ENCODE data around the gene FIGN.

Gene FIGN

DNA sequence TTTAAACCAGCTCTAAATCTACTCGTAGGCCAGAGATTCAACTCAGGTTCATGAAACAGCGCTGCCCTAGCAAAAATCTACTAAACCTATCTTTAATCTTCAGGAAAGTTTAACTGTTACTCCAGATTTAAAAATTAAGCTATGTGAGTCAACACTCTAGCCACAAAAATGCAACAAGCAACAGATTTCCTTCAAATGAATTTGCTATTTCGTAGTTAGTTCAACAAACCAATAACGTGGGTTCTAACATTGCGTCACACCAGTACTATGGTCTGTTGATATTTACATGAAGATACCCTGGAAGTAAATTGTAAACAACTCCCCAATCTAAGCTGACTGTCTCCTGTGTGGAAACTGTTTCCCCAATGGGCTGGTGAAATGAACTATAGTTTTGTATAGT lies 71.2 kb downstream of the FIGN start:
- no peak for DNase-seq (ENCODE audit: low read depth in 3 of 3)

DNA sequence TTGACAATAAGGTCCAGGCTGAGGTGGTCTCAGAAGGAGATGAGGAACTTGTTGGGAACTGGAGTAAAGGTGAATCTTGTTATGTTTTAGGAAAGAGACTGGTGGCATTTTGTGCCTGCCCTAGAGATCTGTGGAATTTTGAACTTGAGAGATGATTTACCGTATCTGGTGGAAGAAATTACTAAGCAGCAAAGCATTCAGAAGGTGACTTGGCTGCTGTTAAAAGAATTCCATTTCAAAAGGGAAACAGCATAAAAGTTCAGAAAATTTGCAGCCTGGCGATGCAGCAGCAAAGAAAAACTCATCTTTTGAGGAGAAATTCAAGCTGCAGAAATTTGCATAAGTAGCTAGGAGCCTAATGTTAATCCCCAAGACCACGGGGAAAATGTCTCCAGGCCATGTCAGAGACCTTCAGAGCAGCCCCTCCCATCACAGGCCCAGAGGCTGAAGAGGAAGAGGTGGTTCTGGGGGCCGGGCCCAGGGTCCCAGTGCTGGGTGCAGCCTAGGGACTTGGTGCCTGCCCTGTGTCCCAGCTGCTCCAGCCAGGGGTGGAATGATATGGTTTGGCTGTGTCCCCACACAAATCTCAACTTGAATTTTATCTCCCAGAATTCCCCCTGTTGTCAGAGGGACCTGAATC lies 73.5 kb downstream of the FIGN start:
- DNase-seq (ENCODE audit: low read depth in 3 of 3), result no peak

DNA sequence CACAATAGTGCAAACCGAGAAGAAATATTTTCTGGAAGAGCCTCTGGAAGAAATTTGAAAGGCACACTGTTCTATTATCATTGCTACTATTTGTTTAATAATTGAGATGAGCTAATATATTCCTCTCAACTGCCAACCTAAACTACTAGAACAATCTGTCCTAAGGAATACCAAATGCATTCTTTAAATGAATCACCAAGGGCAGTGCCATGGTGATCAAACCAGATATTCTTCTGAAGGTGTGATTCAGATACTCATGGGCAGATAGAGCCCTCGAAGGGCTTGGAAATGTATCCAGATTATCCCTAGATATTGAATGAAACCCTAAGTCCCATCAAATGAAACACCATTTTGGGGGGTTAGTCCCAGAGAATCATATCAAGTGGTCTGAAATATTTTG lies 76.6 kb downstream of the FIGN start:
- no peak for DNase-seq (ENCODE audit: low read depth in 3 of 3)

DNA sequence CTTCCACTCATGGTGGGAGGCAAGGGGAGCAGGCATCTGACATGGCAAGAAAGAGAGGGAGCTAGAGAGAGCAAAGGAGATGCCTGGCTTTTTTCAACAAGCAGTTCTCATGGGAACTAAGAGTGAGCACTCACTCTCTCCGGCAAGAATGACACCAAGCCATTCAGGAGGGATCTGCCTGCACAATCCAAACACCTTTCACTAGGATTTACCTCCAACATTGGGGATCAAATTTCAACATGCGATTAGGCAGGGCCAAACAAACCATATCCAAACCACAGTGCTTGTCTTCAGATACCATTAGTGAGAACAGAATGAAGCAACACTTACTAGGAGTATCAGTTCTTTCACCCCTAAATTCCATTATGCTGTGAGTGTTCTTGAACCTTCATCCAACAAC lies 77.3 kb downstream of the FIGN start:
- no peak for DNase-seq (ENCODE audit: low read depth in 3 of 3)

DNA sequence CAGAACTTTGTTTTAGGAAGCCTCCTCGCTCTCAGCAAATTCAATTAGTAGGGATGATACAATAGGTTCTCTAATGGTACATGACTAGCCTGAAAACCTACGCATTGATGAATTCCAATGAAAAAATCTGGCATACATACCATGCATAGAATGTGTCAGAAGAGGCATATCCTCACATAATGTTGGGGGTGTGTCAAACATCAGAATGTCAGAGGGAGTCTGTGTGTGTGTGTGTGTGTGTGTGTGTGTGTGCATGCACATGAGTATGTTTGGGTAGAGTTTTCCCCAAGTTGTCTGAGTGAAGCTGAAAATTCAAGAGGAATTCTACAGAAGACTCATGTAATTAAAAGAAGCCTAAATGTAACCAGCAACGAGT lies 78.5 kb downstream of the FIGN start:
- DNase-seq (ENCODE audit: low read depth in 3 of 3), result no peak

DNA sequence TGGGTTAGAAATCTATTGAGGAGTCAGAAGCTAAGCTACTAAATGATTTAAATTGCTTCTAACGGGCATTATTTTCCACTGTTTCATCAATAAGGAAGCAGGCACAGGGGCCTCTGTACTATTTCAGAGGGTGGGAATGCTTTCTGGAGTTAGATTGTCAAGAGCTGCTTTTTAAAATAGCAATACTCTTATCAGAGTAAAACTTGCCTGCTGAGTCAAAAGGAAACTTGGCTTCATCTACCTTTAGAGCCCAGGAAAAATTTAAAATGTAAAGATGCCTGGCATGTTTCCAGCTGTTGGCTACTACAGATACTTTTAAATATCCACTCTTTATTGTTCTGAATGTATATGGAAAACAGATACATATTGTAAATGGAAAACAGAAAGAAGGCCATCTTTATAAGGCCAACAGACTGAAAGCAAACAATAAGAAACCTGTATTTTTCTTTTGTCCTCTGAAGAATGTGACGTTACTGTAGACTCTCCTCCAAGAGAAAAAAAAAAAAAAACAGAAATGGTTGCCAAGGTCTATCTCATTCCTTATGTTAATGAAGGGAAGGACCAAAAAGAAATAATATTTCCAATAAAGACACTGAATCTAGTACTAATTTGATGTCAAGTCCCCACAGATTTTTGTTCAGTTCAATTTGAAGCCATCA lies 79.1 kb downstream of the FIGN start:
- no peak for DNase-seq (ENCODE audit: low read depth in 3 of 3)

DNA sequence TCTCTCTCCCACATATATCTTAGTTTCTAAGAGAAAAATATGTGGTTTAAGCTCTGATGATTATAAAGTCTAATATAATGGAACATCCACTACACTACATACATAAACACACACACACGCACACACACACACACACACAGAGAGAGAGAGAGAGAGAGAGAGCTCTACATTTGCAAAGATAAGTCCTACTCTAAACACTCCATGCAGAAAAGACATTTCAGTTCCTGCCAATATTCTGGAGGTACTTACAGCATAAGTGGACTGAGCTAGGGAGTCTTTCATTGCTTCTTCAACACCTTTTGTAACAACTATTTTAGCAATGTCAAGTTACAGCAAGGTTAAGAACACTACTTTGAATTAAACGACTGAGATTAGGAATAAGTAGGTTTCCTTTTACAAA lies 80.1 kb downstream of the FIGN start:
- DNase-seq (ENCODE audit: low read depth in 3 of 3), result no peak

DNA sequence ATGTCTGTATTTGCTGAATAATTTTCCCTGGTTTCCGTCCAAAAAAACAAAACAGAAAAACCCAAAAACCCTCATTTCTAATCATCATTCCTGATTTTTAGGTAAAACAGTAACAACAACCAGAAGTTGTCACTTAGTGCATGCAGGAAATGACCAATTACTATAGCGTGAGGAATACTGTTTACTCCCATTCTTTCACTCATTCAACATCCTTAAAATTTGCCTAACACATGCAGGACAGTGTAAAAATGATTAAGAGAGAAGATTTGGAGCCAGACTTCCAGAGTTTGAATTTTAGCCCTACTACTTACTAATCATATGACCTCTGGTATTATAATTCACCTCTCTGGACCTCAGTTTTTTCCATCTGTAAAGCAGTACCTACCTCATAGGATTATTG lies 83.1 kb downstream of the FIGN start:
- no peak for DNase-seq (ENCODE audit: low read depth in 3 of 3)

DNA sequence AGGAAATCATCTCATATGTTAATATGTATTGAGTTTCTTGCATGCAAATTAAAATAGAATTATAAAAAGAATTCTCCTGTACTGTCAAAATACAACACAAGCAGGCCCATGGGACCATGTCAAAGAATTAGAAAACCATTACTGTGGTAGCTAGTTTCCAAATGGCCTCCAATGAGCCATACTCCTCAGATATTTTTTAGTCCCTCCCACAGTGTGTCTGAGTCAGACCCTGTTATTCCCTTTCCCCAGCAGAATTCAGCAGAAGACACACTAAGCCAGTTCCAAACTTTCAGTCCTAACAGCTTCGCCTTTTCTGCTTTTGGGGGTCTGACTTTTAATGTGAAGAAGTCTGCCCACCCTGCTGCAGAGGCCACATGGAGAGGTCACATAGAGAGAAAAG lies 86.7 kb downstream of the FIGN start:
- no peak for DNase-seq (ENCODE audit: low read depth in 3 of 3)

DNA sequence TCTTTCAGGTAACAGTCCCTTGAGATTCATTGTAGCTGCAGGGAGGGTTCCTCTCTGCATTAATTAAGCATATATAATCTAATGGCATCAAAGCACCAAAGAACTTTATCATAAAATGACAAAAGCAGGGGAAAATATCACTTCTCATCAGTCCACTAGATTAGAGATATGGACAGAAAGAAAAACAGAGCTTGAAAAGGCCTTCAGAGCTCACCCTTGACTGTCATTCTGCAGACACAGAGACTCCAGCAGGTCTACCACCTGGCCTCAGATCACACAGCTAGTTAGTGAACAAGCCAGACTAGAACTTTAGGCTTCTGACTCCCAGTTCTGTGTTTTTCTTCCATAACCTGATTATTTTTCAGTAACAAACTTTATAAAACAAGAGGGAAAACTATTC lies 88.5 kb downstream of the FIGN start:
- DNase-seq (ENCODE audit: low read depth in 3 of 3), result no peak

DNA sequence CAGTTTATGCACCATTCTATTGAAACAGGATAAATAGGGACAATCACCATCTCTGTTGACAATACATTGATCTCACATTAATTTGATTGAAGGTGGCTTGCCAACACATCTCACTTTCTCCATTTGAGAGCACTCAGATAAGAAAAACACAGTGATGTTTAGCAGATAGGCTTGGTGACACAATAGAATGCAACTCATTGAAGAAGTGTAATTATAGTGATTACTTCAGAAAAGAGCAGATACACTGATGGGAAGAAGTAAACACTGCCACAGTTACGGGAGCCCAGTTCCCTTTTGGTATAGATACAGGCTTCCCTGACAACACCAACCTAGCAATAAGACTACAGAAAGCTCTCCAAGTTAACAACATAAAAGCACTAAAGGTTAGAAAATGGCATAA lies 89.1 kb downstream of the FIGN start:
- DNase-seq (ENCODE audit: low read depth in 3 of 3), result no peak

DNA sequence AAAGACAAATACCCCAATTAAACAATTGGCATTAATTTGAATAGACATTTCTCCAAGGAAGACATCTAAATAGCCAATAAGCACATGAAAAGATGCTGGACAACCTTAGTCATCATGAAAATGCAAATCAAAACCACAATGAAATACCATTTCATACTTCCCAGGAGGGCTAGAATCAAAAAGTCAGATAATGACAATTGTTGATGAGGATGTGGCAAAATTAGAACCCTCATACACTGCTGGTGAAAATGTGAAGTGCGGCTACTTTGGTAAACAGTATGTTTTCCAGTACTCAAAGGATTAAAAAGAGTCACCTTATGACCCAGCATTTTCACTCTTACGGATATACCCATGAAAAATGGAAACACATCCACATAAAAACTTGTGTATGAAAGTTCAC lies 91.6 kb downstream of the FIGN start:
- DNase-seq (ENCODE audit: low read depth in 3 of 3), result no peak

DNA sequence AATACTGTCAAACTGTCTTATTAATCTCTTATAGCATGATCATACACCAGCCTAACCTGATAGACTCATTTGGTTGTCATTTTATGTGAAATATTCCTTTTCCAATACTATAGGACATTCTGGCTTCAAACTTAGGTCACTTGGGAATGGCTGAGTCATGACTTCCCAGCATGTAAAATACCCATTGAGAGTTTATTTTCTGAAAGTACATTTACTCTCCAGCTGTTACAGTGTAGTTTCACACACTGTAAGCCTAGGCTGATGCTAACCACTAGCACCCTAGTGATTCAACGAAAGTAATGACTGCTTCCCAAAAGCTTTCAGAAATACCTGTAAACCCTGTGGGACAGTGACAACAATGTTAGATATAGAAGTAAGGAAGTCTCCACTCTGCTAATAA lies 93.8 kb downstream of the FIGN start:
- DNase-seq (ENCODE audit: low read depth in 3 of 3), result no peak

DNA sequence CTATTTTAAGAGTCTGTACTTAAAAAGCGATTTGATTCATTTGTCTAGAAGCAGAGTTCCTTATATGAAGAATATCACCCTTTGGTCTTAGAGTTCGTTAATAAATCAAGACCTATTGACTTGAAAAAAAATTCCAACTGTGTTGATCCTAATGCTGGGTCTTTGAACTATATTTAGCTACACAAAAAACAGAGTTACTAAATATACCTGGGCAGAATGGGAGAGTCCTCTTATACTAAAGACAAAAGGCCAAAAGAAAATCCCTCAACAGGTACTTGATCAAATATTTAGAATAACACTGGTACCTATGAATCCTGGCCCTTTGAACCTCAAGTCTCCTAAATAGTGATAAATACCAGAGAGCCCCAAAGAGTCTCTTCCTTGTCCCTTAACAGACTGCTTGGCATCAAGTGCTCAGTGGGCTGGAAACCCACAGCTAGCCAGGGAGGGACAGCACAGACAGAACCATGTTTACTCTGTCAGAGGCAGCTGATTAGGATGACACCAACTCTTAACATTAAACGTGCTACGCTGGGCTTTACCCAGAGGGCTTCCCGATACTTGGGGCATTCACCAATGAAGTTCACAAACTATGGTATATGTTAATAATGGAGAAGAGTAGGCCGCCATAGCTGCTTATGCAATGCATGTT lies 95.1 kb downstream of the FIGN start:
- no peak for DNase-seq (ENCODE audit: low read depth in 3 of 3)

DNA sequence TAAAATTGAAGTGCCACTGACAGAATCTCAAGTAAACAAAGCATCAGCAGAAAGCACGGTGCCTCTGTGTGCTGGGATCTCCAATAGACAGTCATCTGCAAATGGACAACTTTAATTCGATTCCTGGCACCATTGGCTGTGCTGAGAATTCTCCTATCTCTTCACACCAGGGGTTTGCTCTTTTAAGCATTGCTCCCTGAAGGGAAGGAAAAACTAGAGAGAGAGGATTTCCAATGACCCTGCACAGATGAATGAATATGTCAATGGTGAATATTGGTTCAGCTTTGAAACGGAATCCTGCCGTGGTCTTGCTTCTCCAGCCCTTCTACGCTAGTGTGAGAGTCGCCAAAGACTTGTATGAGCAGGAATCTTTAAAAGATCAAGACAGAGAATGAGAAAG lies 97.9 kb downstream of the FIGN start:
- no peak for DNase-seq (ENCODE audit: low read depth in 3 of 3)

DNA sequence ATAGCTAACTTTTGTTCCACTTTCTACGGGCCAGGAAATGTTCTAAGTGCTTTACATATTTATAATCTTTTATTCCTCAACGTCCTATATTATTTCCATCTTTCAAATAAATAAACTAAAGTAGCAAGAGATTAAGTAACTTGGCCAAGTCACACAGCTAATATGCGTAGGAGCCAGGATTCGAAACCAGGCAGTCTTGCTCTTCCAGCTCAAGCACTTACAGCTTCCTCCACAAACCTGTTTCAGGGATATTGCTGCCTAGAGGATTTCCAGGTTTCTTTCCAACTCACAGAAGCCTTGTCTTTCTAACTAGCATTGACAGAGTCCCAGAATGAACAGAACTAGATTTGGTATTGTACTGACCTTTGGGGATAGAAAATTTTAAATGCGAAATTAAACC lies 102.5 kb downstream of the FIGN start:
- no peak for DNase-seq (ENCODE audit: low read depth in 3 of 3)

DNA sequence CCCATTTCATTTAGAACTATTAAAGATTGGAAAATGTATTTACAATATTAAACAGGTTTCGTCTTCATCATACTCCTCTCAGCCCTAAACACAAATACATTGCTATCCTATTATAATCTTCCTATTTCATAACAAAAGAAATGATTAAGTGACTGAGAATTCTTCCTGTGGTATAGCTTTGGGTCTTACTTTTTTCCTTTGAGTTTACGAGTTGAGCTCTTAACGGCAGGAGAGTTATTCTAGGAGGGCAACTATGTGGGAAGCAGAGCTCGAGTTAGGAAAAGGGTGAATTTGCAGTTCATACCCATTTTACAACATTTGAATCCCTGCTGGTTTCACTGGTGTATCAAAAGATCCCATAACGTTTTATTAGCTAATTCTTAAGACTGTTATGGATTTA lies 105.0 kb downstream of the FIGN start:
- no peak for DNase-seq (ENCODE audit: low read depth in 3 of 3)

DNA sequence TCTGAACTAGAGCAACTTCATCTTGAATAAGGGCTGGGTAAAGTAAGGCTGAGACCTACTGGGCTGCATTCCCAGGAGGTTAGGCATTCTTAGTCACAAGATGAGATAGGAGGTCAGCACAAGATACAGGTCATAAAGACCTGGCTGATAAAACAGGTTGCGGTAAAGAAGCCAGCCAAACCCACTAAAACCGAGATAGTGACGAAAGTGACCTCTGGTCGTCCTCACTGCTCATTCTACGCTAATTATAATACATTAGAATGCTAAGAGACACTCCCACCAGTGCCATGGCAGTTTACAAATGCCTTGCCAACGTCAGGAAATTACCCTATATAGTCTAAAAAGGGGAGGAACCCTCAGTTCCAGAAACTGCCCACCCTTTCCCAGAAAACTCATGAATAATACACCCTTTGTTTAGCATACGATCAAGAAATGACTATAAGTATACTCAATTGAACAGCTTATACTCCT lies 109.1 kb downstream of the FIGN start:
- no peak for DNase-seq (ENCODE audit: low read depth in 3 of 3)

DNA sequence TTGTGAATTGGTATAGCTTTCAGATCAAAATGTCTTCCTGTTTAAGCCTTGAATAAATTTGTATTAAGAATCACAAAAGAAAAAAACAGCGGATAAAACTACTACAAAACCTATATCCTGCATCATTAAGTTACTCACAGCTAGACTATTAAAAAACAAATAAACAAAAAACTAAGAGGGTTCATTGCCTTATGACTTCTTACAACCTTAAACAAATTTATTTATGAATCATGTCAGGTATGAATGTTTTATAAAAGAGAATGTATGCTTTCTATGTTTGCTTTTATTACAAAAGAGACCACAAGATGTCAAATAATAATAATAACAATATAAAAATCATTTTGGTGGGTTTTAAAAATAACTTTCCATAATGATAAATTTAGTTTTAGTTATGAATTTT lies 109.6 kb downstream of the FIGN start:
- no peak for DNase-seq (ENCODE audit: low read depth in 3 of 3)

DNA sequence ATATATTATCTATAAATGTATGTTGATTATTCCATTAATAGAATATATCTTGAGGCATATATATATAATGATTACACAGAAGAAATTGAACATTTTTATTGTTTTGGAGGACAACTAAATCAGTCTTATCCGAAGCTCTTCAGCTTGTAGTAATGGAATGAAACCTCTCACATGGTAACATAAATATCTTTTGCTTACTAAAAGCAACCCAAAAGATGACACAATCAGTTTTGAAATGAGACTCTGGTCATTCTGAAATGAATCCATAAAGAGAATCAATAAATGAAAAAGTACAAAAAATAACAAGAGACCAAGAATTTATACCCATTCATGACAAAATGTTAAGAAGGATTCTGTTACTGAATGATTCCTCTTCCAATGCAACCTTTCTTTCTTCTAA lies 110.2 kb downstream of the FIGN start:
- no peak for DNase-seq (ENCODE audit: low read depth in 3 of 3)

DNA sequence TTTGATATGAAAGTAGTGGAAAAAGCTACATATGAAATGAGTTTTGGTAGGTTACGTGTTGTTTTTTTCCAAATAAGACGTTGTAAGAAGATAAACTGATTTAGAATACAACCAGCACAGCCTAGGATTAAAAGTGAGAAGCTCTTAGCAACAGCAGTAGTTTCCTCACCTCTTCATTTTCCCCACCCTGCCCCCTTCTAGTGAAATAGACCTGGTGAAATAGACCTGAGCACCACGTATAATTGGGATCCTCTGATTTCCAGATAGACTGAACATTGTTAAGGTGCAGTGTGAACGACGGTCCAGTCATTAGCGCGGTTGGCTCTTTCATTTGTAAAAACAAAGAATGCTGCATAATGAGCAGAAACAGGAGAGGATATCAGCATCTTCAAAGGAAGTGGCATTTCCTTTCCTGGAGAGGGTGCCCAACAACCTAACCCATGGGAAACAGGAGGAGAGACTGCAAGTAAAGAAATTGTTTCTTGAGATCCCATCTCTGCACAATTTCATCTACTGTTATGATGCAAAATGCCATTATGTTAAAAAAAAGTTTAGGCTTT lies 114.3 kb downstream of the FIGN start:
- DNase-seq (ENCODE audit: low read depth in 3 of 3), result no peak

DNA sequence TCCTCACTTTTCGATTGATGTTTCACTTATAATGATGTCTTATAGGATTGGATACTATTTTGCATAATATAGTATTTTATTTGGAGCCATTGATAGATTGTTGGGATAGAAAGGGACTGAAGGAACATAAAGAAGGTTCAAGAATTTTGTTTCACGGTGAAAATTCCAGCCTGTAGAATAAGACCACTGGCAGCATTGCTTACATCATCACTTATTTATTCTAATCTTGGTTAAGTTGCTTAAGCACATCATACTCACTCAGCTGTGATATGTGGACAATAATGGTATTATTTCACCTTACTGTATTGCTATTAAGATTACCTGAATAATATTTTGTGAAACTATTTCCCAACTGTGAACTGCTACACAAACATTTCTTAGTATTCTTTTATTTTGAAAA lies 118.3 kb downstream of the FIGN start:
- no peak for DNase-seq (ENCODE audit: low read depth in 3 of 3)

DNA sequence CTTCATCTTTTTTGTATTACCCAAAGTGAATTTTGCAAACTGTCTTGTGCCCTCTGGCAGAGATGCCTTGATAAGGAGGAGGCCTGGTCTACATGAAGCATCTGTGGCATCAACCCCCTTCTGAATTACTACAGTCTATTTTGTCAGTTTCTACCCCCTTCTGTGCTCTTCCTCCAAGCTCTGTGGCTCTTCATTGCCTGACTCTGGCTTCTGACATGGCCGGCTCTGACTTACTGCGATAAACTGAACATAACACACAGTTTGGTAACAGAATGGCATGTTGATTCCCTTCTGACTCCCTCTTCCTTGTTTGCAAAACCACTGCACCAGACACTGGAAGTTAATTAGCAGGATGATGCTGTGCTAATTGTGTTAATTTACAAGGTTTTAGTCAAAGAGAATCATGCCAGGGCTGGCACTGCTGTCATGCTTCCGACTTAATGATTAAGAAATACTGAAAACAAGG lies 122.5 kb downstream of the FIGN start:
- no peak for DNase-seq (ENCODE audit: low read depth in 3 of 3)
